T follicular helper cell (primary cell): Measurements from ENCODE around the gene HIBADH.

Experiments used
- DNase-seq: peaks from one replicate; pipeline ENCODE4 v3.0.0-alpha.2; 2020; ENCODE audit warnings: low read depth

Gene HIBADH

DNA sequence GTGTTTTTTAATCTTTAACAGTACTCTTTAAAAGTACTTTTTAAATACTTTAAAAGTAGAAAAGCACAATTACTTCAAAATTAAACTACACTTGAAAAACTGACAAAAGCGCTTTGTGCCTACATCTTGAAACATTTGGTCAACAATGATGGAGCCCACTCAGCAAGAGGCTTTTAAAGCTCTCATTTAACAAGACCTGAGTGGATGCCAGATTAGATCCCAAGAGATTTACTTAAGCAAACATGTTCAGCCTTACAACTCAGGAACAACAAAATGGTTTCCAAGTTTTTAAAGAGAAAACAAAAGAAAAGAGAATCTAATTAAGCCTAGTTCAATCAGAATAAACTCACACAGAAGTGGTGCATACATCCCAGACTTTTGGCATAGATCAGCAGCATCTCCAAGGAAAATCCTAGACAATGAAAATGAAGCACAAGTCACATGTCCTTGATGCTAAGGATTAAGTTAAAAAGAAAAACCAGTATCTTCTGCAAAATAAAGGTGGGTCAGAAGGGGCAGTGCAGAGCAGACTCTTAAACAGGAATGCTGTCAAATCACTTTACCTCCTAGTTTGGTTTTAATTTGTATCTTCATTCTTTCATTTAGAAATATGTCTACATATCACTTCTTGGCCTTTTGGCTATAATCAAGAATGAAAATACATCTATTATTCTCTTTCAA lies 26.2 kb downstream of the HIBADH start:
- DNase-seq = no peak

DNA sequence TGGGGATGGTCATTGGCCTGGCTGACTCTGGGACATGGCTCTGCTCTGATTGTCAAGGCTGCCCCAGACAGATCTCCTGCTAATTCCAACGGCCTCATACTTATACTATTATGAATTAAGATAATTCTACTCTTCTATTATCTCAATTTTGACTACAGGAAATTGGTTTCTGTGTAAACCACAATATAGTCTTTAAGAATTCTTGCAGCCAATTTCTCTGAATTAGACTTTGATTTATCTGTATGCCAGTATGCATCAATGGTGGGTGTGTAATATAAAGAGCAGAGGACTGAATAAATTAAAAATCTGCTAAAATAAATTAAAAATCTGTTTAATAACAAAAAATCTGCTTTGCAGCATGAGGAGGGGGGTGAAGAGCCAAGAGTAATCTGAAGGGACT lies 27.0 kb downstream of the HIBADH start:
- DNase-seq = no peak

DNA sequence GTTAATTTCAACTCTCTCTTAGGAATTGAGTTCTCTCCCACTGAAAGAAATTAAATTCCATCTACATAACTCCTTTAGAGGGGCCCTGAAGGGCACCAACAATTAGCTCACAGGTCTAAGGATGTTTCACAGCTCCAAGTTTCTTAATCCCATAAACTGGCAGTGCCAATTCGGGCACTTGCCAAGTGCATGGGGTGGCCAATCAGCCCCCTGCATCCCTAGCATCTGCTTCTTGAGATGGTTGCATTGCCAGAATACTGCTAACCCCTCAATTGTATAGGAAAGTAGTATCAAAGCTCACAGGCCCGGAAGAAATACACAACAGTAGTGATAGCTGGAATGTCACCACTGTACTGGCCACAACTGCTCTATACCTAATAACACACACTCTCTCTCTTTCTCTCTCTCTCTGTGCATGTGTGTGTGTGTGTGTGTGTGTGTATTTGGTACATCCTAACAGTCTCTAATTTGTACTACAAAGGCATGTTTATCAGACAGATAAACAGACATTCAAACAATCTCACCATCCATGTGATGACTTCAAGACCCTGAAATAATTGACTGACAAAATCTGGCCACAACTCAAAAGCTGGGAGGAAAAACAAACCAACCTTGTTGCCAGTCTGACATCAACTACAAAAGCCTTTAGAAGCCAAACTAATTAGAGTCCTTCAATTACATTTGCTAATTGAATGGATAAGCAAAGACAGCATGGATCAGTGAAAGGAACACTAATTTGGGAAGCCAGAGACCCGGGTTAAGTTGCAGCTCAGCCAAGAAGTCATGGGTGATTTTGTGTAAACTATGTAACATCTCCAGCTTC lies 27.8 kb downstream of the HIBADH start:
- DNase-seq = no peak

DNA sequence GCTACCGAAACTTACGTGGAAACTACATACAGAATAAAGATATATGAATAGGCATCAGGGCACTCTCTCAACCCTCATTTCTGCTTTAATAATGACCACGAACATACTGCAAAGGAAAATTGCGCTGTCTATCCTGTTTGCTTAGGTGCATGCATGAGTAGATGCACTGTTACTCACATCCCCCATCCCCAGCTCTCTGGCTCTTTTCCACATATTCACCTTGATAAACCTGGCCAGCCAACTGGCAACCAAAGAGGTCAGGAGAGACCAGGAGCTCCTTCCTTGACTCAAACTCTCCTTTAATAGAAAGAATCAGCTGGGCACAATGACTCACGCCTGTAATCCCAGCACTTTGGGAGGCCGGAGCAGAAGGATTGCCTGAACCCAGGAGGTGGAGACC lies 29.6 kb downstream of the HIBADH start:
- no peak for DNase-seq

DNA sequence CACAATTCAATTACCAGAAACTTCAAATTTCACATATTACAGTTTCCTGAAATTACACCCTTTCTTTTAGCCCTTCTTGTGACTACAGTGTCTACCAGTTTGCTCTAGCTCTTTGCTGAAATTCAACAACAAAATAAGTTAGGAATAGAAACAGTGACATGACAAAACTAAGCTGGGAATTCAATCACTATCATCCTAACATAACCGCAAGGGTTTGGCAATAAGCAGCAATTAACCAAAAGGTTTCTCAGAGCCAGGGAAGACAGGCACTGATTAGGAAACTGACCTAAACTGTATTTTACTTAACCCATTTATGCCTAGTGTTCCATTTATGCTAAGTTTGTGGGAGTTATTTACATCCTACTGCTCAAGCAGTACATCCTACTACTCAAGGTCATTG lies 31.3 kb downstream of the HIBADH start:
- no peak for DNase-seq

DNA sequence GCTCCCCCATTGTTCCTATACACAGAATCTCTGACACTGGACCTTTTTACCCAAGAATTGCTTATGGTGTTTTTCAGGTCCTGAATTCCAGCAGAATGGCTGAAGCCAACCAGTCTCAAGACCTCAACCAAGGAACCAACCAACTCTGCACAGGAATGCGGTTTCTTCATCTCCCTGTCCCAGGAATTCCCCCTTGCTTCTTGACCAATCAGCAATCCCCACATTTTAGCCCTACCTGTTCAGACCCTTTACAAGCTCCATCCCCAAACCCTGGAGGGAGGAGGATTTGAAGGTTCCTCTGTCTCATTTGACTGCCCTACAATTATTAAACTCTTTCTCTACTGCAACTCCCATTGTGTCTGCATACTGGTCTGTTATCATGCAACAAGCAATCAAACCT lies 35.5 kb downstream of the HIBADH start:
- DNase-seq = no peak

DNA sequence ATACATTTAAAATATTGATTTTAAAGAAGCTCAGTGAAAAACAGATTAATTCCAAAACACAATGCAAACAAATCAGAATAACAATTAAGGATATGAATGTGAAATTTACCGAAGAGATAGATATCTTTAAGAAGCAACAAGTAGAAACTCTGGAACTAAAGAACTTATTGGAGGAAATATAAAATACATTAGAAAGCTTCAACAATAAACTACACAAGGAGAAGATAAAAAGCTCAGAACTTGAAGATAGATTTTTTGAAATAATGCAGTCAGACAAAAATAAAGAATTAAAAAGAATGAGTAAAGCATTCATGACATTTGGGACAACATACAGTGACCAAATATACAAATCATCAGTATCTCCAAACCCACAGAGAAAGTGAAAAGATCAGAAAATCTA lies 43.2 kb downstream of the HIBADH start:
- DNase-seq = no peak

DNA sequence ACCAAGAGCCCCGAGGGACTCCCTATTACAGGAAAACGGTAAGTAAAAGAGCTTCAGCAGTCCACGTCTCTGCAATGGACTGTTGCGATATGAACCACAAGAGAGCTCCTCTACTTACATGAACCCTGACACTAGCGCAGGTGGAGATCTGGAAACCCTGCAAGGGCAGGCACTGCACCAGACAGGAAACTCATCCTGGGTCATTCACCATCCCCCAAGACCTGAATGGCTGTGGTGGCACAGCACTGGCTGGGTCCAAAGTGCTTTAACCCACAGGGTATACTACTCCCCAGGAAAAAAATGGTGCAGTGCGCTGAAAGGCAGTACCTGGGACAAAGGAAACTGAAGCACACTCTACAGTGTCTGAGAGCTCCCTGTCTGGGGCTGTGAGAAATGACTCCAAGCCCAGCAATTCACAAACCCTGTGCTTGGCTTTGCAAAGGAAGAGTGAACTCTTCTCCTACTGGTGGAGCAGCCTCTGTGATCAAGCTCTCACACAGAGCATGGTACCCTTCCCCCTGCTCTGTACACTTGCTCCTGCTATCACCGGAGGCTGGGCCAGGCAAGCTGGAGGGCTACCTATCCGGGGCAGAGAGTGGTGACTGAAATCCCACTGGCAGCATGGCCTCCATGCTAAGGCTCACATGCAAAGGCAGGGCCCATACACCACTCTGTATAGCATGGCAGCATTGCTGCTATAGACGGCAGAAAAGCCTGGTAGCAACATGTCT lies 44.9 kb downstream of the HIBADH start:
- DNase-seq = no peak

DNA sequence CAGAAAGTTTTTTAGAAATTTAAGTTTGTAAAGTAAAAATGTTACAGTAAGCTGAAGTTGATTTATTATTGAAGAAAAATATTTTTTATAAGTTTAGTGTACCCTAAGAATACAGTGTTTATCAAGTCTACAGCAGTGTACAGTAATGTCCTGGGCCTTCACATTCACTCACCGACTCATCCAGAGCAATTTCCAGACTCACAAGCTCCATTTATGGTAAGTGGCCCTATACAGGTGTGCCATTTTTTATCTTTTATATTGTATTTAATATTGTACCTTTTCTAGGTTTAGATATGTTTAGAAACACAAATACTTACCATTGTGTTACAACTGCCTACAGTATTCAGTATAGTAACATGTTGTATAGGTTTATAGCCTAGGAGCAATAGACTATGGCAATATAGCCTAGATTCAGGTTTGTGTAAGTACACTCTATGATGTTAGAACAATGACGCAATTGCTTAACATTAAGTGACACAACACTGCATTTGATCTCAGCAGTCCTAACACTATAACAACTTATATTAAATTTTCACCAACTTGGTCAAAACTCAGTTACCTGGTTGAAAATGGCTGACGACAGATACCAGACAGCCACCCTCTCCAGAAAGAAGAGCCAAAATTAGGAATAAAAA lies 45.7 kb downstream of the HIBADH start:
- no peak for DNase-seq

DNA sequence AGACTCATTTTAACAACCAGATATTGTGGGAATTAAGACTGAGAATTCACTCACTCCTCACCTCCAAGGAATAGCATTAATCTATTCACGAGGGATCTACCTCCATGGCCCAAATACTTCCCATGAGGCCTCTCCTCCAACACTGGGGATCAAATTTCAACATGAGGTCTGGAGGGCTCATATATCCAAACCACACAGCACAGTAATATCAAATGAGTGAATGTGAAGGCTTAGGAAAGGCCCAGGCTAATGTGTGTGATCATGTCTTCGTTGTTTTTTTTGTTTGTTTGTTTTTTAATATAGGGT lies 46.5 kb downstream of the HIBADH start:
- DNase-seq = no peak

DNA sequence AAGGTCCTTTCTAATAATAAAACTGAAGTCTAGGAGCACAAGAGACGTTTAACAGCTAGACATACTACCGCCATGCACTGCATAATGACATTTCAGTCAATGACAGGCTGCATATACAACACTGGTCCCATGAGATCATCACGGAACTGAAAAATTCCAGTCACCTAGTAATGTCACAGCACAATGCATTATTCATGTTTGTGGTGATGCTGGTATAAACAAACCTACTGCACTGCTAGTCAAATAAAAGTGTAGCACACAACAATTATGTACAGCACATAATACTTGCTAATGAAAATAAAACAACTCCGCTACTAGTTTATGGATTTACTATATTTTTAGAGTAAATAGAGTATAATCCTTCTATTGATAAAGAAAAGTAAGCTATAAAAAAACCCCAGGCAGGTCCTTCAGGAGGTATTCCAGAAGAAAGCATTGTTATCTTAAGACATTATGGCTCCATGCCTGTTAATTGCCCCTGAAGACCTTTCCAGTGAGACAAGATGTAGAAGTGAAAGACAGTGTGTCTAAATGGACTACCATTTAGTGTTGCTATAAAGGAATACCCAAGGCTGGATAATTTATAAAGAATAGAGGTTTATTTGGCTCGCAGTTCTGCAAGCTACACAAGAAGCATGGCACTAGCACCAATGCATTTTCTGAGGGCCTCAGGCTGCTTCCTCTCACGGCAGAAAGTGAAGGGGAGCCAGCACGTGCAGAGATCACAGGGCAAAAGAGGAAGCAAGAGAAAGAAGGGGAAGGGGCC lies 47.1 kb downstream of the HIBADH start:
- no peak for DNase-seq

DNA sequence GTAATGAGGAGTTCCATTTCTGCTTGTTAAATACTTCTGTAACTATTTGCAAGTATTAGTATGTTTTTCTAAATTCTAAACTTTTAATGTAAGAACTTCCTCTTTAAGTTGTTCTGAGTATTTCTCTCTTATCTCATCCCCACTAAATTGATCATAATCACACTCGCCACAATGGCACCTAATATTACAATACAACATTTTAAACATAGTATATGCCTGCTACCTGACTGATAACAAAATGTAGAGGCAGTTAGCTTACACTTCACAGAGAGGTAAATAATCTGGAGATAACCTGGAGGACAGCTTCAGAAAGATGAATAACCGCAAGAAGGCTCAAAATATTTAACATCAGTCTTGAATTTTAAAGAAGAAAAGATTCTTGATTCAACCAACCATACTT lies 48.6 kb downstream of the HIBADH start:
- DNase-seq = no peak

DNA sequence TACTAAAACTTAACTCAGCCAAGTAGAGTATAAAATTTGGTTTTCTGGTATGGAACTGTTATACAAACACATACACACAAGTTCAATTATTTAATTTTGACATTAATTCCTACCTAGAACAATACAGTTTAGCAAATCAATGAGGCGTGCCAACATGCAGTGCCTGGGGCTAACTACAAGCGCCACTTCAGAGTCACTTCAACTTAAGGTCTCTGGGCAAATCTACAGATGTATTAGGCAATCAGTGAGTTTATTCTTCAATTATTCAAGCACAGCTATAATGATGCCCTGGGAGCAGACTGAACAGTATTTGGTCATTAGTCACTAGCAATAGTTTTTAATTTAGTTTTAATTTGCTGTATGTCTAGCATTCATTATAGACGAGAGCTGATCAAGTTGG lies 51.6 kb downstream of the HIBADH start:
- no peak for DNase-seq

DNA sequence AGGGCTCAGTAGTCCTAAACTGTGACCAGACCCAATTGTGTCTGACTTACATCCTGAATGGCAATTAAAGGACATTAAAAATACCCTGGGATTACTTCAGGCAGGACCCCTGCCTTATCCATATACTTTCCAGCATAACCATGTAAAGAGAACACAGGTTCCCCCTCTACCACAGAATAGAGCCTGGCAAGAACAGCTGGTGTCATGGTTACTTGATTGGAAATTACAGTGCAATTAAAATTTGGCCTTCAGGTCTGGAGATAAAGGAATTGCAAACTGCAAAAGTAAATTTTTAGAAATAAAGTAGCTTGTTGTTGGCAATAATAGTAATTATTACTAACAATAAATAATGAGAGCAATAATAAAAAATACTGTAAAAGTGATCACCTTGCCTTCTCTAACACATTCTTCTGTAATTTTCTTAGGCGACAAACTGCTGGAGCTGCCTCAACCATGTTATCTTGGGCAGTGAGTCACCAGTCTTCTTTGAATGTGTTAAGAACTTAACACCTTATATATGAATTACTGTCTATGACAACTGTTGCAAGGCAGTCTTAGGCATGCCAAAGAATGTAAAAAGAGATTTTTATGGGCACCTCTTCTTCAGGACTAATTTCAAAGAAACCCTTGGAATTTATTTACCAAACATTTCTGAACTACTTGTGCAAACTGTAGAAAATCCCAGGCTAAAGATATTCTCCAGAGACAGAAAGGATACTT lies 53.7 kb downstream of the HIBADH start:
- DNase-seq = no peak

DNA sequence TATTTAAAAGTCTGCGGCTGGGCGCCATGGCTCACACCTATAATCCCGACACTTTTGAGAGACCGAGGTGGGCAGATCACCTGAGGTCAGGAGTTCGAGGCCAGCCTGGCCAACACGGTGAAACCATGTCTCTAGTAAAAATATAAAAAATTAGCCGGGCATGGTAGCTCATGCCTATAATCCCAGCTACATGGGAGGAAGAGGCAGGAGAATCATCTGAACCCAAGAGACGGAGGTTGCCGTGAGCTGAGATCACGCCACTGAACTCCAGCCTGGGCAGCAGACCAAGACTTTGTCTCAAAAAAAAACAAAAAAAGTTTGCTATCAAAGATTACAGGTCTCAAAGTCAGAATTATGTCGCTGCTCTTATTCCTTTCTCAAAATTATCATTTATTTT lies 55.5 kb downstream of the HIBADH start:
- DNase-seq = no peak

DNA sequence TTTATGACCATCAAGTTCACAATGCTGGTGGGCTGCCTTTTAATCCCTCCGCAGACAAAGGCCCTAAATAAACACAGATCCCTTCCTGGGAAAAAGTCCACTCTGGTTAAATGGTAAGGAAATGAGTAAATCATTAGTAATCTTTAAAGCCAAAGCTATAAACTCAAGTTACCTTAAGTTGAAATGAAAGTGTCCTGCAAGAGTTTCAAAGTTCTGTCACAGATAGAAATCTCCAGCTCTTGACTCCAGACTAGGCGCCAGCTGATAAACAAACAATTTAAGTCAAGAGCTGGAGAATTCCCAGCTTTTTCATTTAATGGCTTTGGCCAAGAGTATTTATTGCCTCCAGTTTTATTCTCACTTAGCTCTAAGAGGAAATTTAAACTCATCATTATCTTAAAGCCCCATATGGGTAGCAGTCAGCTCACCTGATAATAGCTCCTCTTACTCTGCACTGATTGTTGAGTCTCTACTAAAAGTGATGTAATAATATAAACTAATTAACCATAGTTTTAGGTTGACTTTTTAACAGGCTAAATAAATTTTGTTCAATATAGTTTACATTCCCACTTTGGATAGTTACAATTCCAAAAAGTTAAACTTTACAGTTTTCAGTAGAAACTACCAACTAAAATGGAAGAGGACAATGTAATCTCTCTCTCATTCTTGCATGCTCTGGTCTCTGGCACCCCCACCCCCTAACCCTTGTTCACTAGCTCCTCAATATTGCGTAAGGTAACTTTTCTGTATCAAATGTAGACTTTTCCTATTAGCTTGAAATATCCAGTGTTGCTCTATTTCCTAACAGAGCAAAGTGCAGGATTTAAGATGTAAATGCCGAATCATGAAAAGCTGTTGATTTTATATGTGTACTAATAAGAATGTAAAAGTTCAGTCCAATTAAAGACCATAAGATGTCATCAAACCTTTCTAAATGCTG lies 56.1 kb downstream of the HIBADH start:
- DNase-seq = no peak

DNA sequence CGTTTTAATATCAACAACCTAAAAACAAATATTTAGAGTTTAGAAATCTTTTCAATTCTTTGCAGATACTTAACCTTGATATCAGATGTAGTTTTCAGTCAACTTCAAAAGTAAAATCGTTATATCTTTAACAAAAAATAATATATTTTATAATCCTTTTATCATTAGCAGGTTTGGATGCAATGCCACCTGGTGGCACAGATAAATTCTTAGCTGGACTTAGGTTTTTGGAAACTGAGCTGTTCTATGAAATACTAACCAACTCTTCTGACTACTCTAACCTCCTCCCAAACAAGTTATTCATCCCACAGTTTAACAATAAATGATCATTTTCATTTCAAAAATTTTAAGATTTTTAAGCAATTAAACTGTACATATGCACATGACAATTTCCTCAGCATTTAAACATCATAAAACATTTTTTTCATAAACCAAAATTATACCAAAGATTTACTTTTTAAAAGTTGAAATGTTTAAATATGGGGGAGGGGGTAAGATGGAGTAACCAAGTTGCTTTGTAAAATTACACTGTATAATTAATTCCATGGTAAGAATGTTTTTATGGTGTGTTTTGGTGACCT lies 56.9 kb downstream of the HIBADH start:
- no peak for DNase-seq

DNA sequence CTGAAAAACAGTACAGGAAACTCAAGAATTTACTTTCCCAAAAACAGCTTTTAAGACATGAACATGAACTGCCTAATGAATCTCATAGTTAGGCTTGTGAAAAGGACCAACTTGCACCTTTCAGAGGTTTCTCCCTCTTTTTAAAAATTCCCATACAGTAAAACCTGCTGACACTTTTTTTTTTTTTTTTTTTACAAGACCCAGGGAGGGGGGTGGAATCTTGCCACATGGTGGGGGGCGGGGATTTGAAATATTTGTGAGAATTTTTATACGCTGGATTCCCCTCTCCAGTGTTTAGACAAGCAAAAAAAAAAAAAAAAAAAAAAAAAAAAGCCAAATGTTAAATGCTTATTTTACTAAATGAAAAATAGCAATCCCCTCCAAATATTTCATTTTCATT lies 57.4 kb downstream of the HIBADH start:
- DNase-seq = no peak

DNA sequence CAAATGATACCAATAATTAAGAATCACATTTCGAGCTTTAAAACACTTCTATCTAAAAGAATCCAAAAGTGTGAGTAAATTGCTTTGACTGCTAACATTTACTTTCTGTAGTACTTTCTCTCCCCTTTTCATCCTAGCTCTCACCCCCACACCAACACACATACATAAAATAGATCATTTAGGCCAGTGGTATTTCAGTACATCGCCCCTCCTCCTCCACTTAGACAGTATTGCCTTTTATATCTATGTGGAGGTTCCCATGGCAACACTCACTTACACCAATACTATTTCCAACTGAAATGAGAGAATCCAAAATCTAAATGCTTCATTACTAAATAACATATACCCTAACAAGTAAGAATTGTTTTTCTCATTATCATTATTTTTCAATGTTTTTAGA lies 58.9 kb downstream of the HIBADH start:
- DNase-seq = no peak

DNA sequence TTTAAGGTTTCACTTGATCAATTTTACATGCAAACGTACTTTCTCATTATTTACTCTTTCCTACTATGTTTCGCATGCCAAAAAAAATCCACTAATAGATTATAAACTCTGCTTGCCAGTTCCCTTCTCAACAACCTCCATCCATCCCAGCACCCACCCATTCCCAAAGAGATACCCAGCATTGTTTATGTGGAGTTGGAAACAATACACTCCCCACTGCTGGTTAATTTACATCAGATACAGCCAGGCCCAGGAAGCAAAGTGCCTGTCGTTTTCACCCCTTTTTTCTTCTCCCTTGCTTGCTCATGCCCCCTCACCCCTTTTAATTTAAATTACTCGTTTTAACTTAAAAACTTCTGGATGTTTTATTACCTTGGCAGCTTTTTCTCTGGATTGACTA lies 59.9 kb downstream of the HIBADH start:
- no peak for DNase-seq
